Choroid plexus epithelial cell (primary cell): Measurements from ENCODE around the gene COG3.
"Not testable (repeated sequence)": the region's sequence is repeated elsewhere in the genome, so short reads cannot be mapped to it uniquely, and the experiment has no call there.

Source experiments
- DNase-seq: peaks from one replicate; pipeline ENCODE4 v3.0.0-alpha.2; 2010; ENCODE audit warnings: low read depth
- H3K4me3 ChIP-seq: 2 replicates; pipeline ENCODE4 v1.5.1; 2011; ENCODE audit warnings: low read depth, mild to moderate bottlenecking, control low read depth, low read length, moderate library complexity
- TF ChIP-seq, protein P1 (sequence below): conservative IDR thresholded peaks from 2 replicates; pipeline ENCODE4 v1.5.1; 2011; ENCODE audit warnings: low read depth, mild to moderate bottlenecking, control low read depth, inconsistent platforms, low read length, moderate library complexity

COG3 gene

GRCh38 chr13:45422731-45423292 is 41.9 kb upstream of the COG3 start:
- no peak overlapping the region for H3K4me3 ChIP-seq
- TF ChIP-seq, protein P1, sequence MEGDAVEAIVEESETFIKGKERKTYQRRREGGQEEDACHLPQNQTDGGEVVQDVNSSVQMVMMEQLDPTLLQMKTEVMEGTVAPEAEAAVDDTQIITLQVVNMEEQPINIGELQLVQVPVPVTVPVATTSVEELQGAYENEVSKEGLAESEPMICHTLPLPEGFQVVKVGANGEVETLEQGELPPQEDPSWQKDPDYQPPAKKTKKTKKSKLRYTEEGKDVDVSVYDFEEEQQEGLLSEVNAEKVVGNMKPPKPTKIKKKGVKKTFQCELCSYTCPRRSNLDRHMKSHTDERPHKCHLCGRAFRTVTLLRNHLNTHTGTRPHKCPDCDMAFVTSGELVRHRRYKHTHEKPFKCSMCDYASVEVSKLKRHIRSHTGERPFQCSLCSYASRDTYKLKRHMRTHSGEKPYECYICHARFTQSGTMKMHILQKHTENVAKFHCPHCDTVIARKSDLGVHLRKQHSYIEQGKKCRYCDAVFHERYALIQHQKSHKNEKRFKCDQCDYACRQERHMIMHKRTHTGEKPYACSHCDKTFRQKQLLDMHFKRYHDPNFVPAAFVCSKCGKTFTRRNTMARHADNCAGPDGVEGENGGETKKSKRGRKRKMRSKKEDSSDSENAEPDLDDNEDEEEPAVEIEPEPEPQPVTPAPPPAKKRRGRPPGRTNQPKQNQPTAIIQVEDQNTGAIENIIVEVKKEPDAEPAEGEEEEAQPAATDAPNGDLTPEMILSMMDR = no peak
- DNase-seq = no peak

DNA sequence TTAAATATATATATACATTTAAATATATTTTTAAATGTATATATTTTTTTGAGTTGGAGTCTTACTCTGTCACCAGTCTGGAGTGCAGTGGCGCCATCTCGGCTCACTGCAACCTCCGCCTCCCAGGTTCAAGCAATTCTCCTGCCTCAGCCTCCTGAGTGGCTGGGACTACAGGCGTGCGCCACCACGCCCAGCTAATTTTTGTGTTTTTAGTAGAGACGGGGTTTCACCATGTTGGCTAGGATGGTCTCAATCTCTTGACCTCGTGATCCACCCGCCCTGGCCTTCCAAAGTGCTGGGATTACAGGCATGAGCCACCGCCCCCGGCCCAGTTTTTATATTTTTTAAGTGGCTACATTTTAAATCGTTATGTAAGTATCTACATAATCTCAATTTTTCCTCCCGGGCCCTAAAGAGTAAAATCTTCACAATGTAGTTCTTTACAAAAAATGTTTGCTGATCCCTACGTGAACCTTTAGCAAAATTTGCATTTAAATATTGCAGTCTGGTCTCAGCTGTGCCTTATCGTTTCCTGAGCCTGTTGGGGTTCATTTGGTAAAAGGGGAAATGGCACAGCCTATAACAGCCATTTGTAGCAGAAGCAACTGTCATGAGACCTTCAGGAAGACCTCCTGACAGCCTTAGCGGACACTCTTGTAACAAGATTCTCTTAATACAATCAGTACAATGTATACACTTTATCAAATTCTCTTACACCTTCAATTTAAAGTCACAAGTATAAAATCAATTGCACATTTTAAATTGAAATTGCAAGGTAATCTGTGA is 38.5 kb upstream of the COG3 start:
- not testable (repeated sequence) for DNase-seq, H3K4me3 ChIP-seq

DNA sequence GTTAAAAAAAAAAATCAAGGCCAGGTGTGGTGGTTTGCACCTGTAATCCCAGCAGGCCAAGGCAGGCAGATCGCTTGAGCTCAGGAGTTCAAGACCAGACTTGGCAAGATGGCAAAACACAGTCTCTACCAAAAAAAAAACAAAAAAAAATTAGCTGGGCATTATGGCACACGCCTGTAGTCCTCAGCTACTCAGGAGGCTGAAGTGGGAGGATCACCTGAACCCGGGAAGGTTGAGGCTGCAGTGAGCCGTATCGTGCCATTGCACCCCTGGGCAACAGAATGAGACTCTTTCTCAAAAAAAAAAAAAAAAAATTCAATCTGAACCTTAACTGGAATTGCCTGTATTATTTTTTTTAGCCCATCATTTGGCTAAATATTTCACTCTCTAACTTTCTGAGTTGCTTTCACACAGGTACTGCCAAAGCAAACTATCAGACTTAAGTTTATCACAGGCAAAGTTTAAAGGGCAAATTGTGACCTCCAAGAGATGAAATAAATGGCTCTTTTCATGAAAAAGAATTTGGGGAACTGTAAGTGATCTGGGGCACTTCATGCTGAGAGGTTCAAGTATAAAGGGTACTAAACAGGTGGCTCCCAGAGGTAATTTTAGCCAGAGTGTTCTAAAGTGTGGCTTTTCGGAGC is 31.9 kb upstream of the COG3 start:
- H3K4me3 ChIP-seq = no peak overlapping the region
- no peak for DNase-seq
- TF ChIP-seq, protein P1 = no peak

DNA sequence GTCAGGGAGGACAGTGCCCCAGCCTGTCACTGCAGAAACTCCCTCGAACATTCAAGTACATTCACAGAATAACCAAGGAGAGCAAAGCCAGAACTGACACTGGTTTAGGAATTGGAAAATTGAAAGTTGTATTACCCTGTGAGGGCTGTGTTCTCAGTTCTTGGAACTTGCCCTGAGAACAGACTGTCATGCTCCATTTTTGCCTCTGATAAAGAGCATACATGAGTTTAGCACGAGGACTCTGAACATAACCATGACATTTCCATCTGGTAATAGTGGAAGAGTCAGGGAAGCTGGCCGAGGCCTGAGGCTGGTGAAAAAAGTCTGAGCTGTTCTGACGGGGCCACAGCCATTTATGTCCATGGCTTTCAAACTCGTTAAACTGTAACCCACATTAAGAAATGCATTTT is 31.4 kb upstream of the COG3 start:
- DNase-seq = no peak
- no peak overlapping the region for H3K4me3 ChIP-seq
- TF ChIP-seq, protein P1 = no peak

DNA sequence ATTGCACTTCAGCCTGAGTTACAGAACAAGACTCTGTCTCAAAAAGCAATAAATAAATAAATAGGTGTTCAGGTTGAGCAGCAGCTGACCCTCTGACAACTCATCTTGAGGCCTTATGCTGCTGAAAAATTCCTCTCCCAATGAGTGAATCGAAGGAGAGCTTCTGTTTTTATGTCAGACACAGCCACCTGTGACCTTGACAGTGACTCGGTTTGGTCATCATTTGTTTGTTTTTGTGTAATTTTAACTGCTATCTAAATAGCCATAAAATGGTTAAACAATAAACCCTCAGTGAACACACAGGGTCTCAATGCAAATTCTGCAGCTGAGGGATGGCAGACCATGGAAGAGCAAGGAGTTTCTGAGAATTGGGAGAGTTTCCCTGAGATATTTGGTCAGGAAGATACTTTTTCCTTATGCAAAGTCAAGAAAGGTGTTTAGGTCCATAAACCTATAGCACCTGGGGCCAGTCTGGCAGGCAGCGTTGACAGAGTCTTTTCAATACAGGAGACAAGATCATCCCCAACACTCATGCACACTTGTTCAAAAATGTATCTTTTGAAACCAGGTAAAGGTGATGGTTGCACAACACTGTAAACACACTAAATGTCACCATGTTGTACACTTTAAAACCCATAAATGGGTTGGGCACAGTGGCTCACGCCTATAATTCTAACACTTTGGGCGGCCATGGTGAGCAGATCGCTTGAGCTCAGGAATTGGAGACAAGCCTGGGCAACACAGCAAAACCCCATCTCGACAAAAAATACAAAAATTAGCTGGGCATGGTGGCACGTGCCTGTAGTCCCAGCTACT is 30.0 kb upstream of the COG3 start:
- no peak overlapping the region for H3K4me3 ChIP-seq
- TF ChIP-seq, protein P1 = no peak
- no peak for DNase-seq

- TF ChIP-seq, protein P1 = no peak
- no peak for DNase-seq
- H3K4me3 ChIP-seq = no peak overlapping the region
Observed at GRCh38 chr13:45436332-45436731, 28.4 kb upstream of the COG3 start.

GRCh38 chr13:45436953-45437352 is 27.8 kb upstream of the COG3 start:
- TF ChIP-seq, protein P1 = no peak
- no peak for DNase-seq
- H3K4me3 ChIP-seq = no peak overlapping the region
